Colonic mucosa (tissue), 4 donors: Measurements from ENCODE around the gene PADI3. TPM values are rescaled to one million over a fixed set of nuclear protein-coding genes. Genes with fewer than 3 reads are reported as not detected.

Experiments
- DNase-seq: peaks from one replicate; pipeline ENCODE4 v3.0.0-alpha.2; 2020
- H3K27ac ChIP-seq: fragments of 200-600 bp; one replicate; pipeline ENCODE4 v1.8.0; 2021
- H3K27me3 ChIP-seq: fragments of 200-600 bp; one replicate; pipeline ENCODE4 v1.8.0; 2021
- H3K36me3 ChIP-seq: fragments of 200-600 bp; one replicate; pipeline ENCODE4 v1.8.0; 2021
- H3K4me1 ChIP-seq: fragments of 200-600 bp; one replicate; pipeline ENCODE4 v1.8.0; 2021; ENCODE audit warnings: mild to moderate bottlenecking
- H3K4me3 ChIP-seq: fragments of 200-600 bp; one replicate; pipeline ENCODE4 v1.8.0; 2021
- H3K9ac ChIP-seq, 2 donors: one replicate each; pipeline ENCODE4 v1.7.0; 2013; ENCODE audit warnings: control low read depth in 2 of 2, low read depth in 2 of 2, low read length in 2 of 2
- H3K9me3 ChIP-seq: fragments of 200-600 bp; one replicate; pipeline ENCODE4 v1.8.0; 2021
- CTCF ChIP-seq: fragments of 200-600 bp; IDR thresholded peaks from one replicate; pipeline ENCODE4 v1.8.0; 2022; ENCODE audit warnings: antibody characterized with exemption, mild to moderate bottlenecking
- intact Hi-C: fragments of 100-400 bp; cut with DNase I; formaldehyde crosslinking; loops from one replicate; pipeline ENCODE4 v1.14.1; 2022
- total RNA-seq, 2 donors: library from RNA; stranded (reverse); fragmentation: NEBNext Ultra II Directional in 1 of 2; extraction: Animal tissue kit (Norgen Biotek cat#: 25700) in 1 of 2; gene quantifications; one replicate each; pipeline ENCODE4 v1.2.1, GENCODE V29; 2021
- donor health status: healthy.
- donor health status: DM: no; HTN: no; CAD: no.
- donor health status: DM: no; HTN: no; CAD: no.

The PADI3 gene
- total RNA-seq, 2 donors from 2014 or later: 0.13 TPM; not detected in 1

GRCh38 chr1:17230106-17230505 lies 18.8 kb upstream of the PADI3 start:
- Histone ChIP-seq H3K36me3 (no peaks in the 10 kb centered on the region), H3K27me3 (no peaks in the 10 kb centered on the region), H3K4me1 (peaks cover 20% of the 10 kb centered on the region), H3K9ac (peak overlapping the region in 1 of 2 donors; percentile 55), H3K27ac (peak overlapping the region; percentile 5), H3K4me3 (no peak overlapping the region), H3K9me3 (no peaks in the 10 kb centered on the region)
- TF ChIP-seq CTCF: no peak
- intact Hi-C loops: no loop called here
- no peak for DNase-seq

GRCh38 chr1:17230671-17231310 lies 18.1 kb upstream of the PADI3 start:
- DNase-seq: no peak
- Histone ChIP-seq H3K27ac (no peak overlapping the region), H3K27me3 (no peaks in the 10 kb centered on the region), H3K9me3 (no peaks in the 10 kb centered on the region), H3K9ac (no peak overlapping the region), H3K36me3 (no peaks in the 10 kb centered on the region), H3K4me3 (no peak overlapping the region), H3K4me1 (peaks cover 20% of the 10 kb centered on the region)
- intact Hi-C loops: no loop called here
- no peak for TF ChIP-seq CTCF

- TF ChIP-seq CTCF: no peak
- H3K36me3 ChIP-seq: no peaks in the 10 kb centered on the region
- intact Hi-C loops: no loop called here
- DNase-seq: peak; percentile 67
- H3K4me1 ChIP-seq: peaks cover 20% of the 10 kb centered on the region
- H3K9ac ChIP-seq: peak overlapping the region; percentile 41 to 53
- H3K27ac ChIP-seq: peak overlapping the region; percentile 79
- no peaks in the 10 kb centered on the region for H3K27me3 ChIP-seq
- no peak overlapping the region for H3K4me3 ChIP-seq
- no peaks in the 10 kb centered on the region for H3K9me3 ChIP-seq
These were observed 15.9 kb upstream of the PADI3 start for GRCh38 chr1:17232759-17233661.

GRCh38 chr1:17233675-17234320 lies 15.1 kb upstream of the PADI3 start:
- Histone ChIP-seq H3K9me3 (no peaks in the 10 kb centered on the region), H3K9ac (peak overlapping the region; percentile 41 to 53), H3K27ac (peak overlapping the region; percentile 79), H3K27me3 (no peaks in the 10 kb centered on the region), H3K4me1 (peaks cover 20% of the 10 kb centered on the region), H3K36me3 (no peaks in the 10 kb centered on the region), H3K4me3 (no peak overlapping the region)
- TF ChIP-seq CTCF: no peak
- intact Hi-C loops: no loop called here
- DNase-seq: peak; percentile 94

GRCh38 chr1:17234405-17234804 lies 14.5 kb upstream of the PADI3 start:
- intact Hi-C loops: no loop called here
- DNase-seq: no peak
- Histone ChIP-seq H3K36me3 (no peaks in the 10 kb centered on the region), H3K27ac (peak overlapping the region; percentile 79), H3K9ac (peak overlapping the region in 1 of 2 donors; percentile 53), H3K4me3 (no peak overlapping the region), H3K4me1 (peaks cover 16% of the 10 kb centered on the region), H3K27me3 (no peaks in the 10 kb centered on the region), H3K9me3 (no peaks in the 10 kb centered on the region)
- TF ChIP-seq CTCF: no peak
